Astrocyte of the cerebellum (primary cell): ENCODE data around the gene CYP26A1.

Experiments used
- DNase-seq: peaks from one replicate; pipeline ENCODE4 v3.0.0-alpha.2; 2011; ENCODE audit warnings: low read depth
- H3K4me3 ChIP-seq: 2 replicates; pipeline ENCODE4 v1.5.1; 2011; ENCODE audit warnings: mild to moderate bottlenecking, low read depth, low read length, moderate library complexity
- in situ Hi-C: cut with HindIII; loops from 2 replicates; pipeline ENCODE4 v1.10.0; 2017; ENCODE audit warnings: low sequenced_read_pairs
- TF ChIP-seq, protein P1 (sequence below): IDR thresholded peaks from 2 replicates; pipeline ENCODE4 v1.5.1; 2012; ENCODE audit warnings: low read length, low read depth, moderate library complexity, mild to moderate bottlenecking; ENCODE audit errors: missing control alignments

Gene CYP26A1

DNA sequence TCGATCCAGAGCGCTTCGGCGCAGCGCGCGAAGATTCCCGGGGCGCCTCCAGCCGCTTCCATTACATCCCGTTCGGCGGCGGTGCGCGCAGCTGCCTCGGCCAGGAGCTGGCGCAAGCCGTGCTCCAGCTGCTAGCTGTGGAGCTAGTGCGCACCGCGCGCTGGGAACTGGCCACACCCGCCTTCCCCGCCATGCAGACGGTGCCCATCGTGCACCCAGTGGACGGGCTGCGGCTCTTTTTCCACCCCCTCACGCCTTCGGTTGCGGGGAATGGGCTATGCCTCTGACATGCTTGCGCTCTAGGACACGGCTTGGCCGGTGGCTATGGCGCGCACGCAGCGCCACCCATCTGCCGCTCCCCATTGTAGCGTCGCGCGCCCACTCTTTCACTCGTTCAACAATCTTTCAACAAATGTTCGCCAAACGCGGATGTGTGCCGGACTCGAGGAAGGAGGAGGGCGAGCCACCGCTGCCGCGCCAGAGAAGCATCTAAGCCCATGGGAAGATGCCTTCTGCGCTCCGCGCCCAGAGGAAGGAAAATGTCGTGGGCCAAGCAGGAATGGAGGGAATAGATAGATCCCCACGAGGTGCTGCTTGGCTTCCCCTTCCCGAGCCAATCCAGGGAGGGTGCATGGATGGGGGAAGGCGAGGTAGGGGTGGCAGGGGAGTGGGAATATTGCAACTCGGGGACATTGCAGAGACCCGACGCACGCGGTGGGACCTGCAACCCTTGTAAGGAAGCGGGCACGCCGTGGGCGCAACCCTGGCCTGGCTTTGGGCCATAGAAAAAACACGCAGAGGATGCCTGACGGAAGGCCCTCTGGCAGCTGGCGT is 5.1 kb upstream of the CYP26A1 start:
- TF ChIP-seq, protein P1, sequence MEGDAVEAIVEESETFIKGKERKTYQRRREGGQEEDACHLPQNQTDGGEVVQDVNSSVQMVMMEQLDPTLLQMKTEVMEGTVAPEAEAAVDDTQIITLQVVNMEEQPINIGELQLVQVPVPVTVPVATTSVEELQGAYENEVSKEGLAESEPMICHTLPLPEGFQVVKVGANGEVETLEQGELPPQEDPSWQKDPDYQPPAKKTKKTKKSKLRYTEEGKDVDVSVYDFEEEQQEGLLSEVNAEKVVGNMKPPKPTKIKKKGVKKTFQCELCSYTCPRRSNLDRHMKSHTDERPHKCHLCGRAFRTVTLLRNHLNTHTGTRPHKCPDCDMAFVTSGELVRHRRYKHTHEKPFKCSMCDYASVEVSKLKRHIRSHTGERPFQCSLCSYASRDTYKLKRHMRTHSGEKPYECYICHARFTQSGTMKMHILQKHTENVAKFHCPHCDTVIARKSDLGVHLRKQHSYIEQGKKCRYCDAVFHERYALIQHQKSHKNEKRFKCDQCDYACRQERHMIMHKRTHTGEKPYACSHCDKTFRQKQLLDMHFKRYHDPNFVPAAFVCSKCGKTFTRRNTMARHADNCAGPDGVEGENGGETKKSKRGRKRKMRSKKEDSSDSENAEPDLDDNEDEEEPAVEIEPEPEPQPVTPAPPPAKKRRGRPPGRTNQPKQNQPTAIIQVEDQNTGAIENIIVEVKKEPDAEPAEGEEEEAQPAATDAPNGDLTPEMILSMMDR, result no peak
- DNase-seq, result no peak
- in situ Hi-C loops, result loop anchor here (5.0 kb wide), 1 partner anchor 219 kb away; no protein-coding TSS in a partner anchor
- no peak overlapping the region for H3K4me3 ChIP-seq

GRCh38 chr10:93069245-93069561 is 4.5 kb upstream of the CYP26A1 start:
- TF ChIP-seq, protein P1, result no peak

DNA sequence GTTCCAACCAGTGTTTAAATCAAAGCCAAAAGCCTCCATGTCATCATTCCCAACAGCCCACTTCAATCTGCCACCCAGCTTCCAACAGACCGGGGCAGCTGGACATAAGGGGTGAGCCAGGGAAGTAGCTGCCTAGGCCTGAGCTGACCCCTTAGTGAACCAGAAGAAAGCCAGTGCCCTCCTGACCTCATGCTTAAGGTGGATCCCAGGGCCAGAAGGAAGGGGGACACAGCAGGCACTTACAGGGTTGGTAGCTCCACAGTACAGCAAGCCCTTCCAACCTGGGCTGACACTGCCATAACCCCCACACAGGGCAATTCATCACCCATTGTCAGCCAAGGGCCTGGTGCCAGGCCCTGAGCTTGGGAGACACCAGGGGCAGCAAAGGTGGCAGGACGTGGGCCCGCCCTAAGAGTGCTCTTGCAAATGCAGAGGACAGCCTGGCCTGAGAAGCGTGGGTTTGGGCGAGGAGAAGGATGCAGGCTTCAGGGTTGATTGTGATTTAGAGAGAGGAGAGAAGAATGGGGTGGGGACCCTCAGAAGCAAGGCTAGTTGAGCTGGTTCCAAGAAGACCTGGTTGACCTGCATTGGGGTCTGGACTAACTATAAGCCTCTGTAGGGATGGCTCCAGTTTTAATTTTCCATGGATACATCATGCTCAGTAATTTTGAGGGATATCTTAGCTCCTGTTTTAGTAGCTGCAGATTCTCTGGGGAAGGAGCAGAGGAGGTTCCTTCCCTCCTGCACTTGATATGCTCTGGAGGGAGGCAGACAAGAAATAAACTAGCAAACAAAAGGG is 3.1 kb upstream of the CYP26A1 start:
- in situ Hi-C loops, result no loop called here
- TF ChIP-seq, protein P1, result no peak
- DNase-seq, result no peak
- no peak overlapping the region for H3K4me3 ChIP-seq

More at GRCh38 chr10:93069245-93069561, 4.5 kb upstream of the CYP26A1 start:
- no peak for DNase-seq
- in situ Hi-C loops, result loop anchor here (5.0 kb wide), 1 partner anchor 218 kb away; no protein-coding TSS in a partner anchor
- H3K4me3 ChIP-seq, result no peak overlapping the region

DNA sequence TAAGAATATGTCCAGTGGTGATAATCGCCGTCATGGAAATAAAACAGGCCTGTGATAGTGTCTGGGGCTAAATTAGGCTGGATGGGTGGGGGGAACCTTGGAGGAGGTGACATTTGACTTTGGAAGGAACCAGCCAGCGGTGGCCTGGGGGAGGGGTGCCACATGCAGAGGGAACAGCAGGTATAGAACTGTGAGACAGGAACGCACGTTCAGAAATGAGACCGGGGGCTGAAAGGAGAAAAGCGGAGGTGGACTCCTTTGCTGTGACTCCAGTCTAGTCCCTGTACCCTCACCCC is 2.6 kb upstream of the CYP26A1 start:
- H3K4me3 ChIP-seq, result no peak overlapping the region
- DNase-seq, result no peak
- in situ Hi-C loops, result no loop called here
- TF ChIP-seq, protein P1, result no peak

DNA sequence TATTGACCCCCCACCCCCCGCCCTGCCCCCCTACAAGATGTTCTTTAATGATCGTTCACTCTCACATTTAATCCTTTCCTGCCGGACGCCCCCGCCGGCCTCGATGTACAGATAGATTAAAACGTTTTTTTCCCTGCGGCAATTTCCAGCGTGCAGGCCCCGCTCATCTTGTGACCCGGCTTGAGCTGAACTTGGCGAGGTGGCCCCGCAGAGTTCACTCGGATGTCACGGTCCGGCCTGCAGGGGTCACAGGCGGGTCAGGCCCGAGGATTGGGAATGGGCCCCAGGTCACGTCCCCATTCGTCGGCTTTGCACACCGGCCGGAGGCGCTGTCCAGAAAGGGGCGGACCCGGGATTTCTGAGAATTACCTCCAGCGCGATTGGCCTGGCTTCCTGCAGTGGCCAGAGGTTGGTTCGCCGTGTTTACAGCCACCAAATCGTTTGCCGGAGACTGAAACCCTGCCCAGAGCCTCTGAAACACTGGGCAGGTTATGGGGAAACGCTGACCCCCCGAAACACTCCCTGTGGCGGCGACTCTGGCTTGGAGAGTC is 1.9 kb upstream of the CYP26A1 start:
- H3K4me3 ChIP-seq, result peak overlapping the region; percentile 17
- DNase-seq, result no peak
- in situ Hi-C loops, result no loop called here
- TF ChIP-seq, protein P1, result peak; percentile 2

GRCh38 chr10:93072225-93072712 is 1.4 kb upstream of the CYP26A1 start:
- in situ Hi-C loops, result no loop called here
- H3K4me3 ChIP-seq, result peak overlapping the region; percentile 17
- DNase-seq, result no peak
- TF ChIP-seq, protein P1, result no peak
